ENCODE measurements around the gene MCEMP1.
A peak's percentile ranks its signal among the peaks of the same experiment; 100 is the strongest.
"Not testable (repeated sequence)": the region's sequence is repeated elsewhere in the genome, so short reads cannot be mapped to it uniquely, and the experiment has no call there.

The MCEMP1 gene

DNA sequence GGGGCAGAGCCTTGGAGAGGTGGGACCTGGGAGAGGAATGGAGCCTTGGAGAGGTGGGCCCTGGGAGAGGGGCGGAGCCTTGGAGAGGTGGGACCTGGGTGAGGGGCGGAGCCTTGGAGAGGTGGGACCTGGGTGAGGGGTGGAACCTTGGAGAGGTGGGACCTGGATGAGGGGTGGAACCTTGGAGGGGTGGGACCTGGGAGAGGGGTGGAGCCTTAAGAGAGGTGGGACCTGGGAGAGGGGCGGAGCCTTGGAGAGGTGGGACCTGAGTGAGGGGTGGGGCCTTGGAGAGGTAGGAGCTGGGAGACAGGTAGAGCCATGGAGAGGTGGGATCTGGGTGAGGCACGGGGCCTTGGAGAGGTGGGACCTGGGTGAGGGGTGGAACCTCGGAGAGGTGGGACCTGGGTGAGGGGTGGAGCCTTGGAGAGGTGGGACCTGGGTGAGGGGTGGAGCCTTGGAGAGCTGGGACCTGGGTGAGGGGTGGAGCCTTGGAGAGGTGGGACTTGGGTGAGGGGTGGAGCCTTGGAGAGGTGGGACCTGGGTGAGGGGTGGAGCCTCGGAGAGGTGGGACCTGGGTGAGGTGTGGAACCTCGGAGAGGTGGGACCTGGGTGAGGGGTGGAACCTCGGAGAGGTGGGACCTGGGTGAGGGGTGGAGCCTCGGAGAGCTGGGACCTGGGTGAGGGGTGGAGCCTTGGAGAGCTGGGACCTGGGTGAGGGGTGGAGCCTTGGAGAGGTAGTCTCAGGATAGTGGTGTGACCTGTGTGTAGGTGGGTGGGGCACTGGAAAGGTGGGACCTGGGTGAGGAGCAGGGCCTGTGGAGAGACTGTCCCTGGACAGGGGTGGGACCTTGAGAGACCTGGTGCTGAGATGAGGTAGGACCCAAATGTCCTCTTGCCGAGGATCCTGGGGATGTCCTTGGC lies 33.0 kb upstream of the MCEMP1 start:
- not testable (repeated sequence) for DNase-seq (ENCODE audit: low read depth in 1 of 2, low spot score in 1 of 2)

GRCh38 chr19:7644550-7644877 lies 32.4 kb upstream of the MCEMP1 start:
- no peak for DNase-seq (ENCODE audit: low read depth in 1 of 2, low spot score in 1 of 2)

- DNase-seq (ENCODE audit: low read depth in 1 of 2, low spot score in 1 of 2): no peak
These were observed 31.7 kb upstream of the MCEMP1 start for GRCh38 chr19:7645163-7645562.

GRCh38 chr19:7645656-7646425 lies 31.0 kb upstream of the MCEMP1 start:
- no peak for DNase-seq (ENCODE audit: low read depth in 1 of 2, low spot score in 1 of 2)

DNA sequence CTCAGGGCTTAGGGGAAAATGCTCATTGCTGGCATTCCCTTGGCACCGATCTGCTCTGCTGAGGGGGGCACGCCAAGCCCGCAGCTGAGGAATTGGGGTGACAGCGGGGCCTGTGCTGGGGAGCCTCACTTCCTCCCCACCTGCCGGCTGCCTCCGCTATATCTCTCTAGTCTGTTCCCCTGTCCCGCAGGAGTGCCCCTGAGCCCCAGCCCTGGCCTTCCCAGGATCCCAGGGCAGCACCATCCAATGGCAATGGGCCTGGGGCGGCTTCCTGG lies 30.5 kb upstream of the MCEMP1 start:
- DNase-seq (ENCODE audit: low read depth in 1 of 2, low spot score in 1 of 2): no peak

- DNase-seq (ENCODE audit: low read depth in 1 of 2, low spot score in 1 of 2): no peak
These were observed 29.7 kb upstream of the MCEMP1 start for GRCh38 chr19:7647156-7647555.

GRCh38 chr19:7648265-7649014 lies 28.4 kb upstream of the MCEMP1 start:
- no peak for DNase-seq (ENCODE audit: low read depth in 1 of 2, low spot score in 1 of 2)

DNA sequence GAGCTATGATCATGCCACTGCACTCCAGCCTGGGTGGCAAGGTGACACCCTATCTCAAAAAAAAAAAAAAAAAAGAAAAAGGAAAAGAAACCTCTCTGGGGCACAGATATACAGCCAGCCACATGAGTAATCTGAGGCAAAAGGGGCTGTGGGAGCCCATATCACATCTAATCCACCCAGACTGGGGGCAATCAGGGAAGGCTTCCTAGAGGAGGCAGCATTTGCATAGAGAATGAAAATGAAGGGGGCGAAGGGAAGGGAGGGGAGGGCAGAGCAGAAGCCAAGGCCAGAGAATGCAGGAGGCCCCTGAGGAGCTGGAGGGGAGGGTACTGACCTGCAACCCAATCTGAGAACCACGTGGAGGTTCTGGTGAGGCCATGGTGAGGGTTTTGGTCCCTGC lies 26.7 kb upstream of the MCEMP1 start:
- no peak for DNase-seq (ENCODE audit: low read depth in 1 of 2, low spot score in 1 of 2)

GRCh38 chr19:7652061-7652641 lies 24.7 kb upstream of the MCEMP1 start:
- peak; percentile 78 to 81 for DNase-seq (ENCODE audit: low read depth in 1 of 2, low spot score in 1 of 2)

GRCh38 chr19:7654401-7654800 lies 22.5 kb upstream of the MCEMP1 start:
- DNase-seq (ENCODE audit: low read depth in 1 of 2, low spot score in 1 of 2): no peak

DNA sequence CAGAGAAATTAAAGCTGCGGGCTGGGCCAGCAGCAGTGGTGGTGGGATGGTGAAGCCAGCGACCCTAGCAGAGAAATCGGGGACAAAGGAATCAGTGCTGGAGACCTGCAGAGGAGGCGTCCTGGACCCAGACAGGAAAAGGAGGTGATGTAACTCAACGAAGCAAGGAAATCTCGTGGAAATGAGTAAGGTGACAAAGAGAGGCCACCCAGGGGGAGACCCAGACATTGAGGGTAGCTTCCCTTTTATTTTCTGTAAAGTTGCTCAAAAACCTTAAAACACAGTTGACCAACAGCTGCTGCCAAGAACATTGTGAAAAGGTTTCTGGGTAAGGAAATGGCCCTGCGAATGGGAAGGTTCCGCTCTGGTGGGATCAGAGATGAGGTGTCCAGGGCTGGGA lies 21.3 kb upstream of the MCEMP1 start:
- no peak for DNase-seq (ENCODE audit: low read depth in 1 of 2, low spot score in 1 of 2)

GRCh38 chr19:7657131-7657751 lies 19.6 kb upstream of the MCEMP1 start:
- DNase-seq (ENCODE audit: low read depth in 1 of 2, low spot score in 1 of 2): no peak

- DNase-seq (ENCODE audit: low read depth in 1 of 2, low spot score in 1 of 2): no peak
These were observed 18.6 kb upstream of the MCEMP1 start for GRCh38 chr19:7658219-7658686.

DNA sequence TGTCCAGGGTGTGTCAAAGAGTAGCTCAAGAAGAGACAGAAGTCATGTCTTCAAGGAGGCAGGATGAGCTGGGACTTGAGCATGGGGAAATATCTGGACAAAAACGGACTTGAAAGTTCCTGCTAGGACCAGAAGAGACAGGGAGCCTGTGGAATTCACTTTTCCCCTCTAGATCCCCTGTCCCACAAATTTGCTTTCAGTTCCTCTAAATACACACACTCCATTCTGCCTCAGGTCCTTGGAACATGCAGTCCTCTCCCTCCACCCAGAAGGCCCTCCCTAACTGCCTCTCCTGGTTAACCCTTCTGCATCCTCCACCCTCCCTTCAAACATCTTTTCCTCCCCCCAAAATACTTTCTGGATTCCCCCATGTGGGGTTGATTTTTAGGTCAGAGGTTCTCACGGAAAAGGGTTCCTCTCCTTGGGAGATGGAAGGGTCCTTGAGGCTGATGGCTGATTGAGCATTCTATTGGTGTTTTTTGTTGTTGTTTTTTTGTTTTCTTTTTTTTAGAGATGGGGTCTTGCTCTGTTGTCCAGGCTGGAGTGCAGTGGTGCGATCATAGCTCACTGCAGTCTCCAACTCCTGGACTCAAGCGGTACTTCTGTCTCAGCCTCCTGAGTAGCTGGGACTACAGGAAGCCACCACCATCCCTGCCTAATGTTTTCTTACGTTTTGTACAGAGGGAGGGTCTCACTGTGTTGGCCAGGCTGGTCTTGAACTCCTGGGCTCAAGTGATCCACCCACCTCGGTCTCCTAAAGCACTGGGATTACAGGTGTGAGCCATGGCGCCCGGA lies 14.9 kb upstream of the MCEMP1 start:
- no peak for DNase-seq (ENCODE audit: low read depth in 1 of 2, low spot score in 1 of 2)

GRCh38 chr19:7662657-7663056 lies 14.2 kb upstream of the MCEMP1 start:
- DNase-seq (ENCODE audit: low read depth in 1 of 2, low spot score in 1 of 2): no peak

- no peak for DNase-seq (ENCODE audit: low read depth in 1 of 2, low spot score in 1 of 2)
These were observed 13.2 kb upstream of the MCEMP1 start for GRCh38 chr19:7663706-7664105.

DNA sequence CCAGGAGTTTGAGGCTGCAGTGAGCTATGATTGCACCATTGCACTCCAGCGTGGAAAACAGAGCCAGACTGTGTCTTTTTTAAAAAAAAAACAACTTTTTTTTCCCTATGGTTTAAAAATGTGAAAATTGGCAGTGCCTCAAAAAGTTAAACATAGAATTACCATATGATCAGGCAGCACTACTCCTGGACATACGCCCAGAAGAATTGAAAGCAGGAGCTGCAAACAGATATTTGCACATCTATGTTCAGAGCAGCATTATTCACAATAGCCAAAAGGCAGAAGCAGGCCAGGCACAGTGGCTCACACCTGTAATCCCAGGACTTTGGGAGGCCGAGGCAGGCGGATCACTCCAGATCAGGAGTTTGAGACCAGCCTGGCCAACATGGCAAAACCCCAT lies 11.8 kb upstream of the MCEMP1 start:
- DNase-seq (ENCODE audit: low read depth in 1 of 2, low spot score in 1 of 2): no peak

- no peak for DNase-seq (ENCODE audit: low read depth in 1 of 2, low spot score in 1 of 2)
These were observed 8.0 kb upstream of the MCEMP1 start, which contains the start of gene RETN for GRCh38 chr19:7668842-7669241. RETN (plus strand) TSS chr19:7669049; CDS start chr19:7669327, 278 bp downstream.

GRCh38 chr19:7669641-7670040 lies 7.2 kb upstream of the MCEMP1 start:
- no peak for DNase-seq (ENCODE audit: low read depth in 1 of 2, low spot score in 1 of 2)

GRCh38 chr19:7670150-7670783 lies 6.6 kb upstream of the MCEMP1 start:
- no peak for DNase-seq (ENCODE audit: low read depth in 1 of 2, low spot score in 1 of 2)

Measured in stimulated activated CD4-positive, alpha-beta T cell treated with anti-CD3 and anti-CD28 coated beads, Interleukin-15, amount 100 ng/mL, for 1 hour (primary cell).